OCI-LY1 (cell line): ENCODE data around the gene GRM7.

Experiments used
- H2AFZ ChIP-seq: fragments of 200-600 bp; sonication (generic), shearing (Covaris generic); 2 replicates; pipeline ENCODE4 v1.6.0; 2014; ENCODE audit warnings: antibody characterized with exemption, mild to moderate bottlenecking, low read length
- H3F3A ChIP-seq: fragments of 200-600 bp; sonication (generic), shearing (Covaris generic); 2 replicates; pipeline ENCODE4 v1.6.0; 2014; ENCODE audit warnings: mild to moderate bottlenecking, antibody characterized with exemption, low read length, moderate library complexity; ENCODE audit not compliant: insufficient read depth
- H3K27ac ChIP-seq: fragments of 200-600 bp; sonication (generic); 2 replicates; pipeline ENCODE4 v1.5.1; 2014; ENCODE audit warnings: low read length, mixed run types, mild to moderate bottlenecking, low read depth; ENCODE audit not compliant: poor library complexity, severe bottlenecking
- H3K27me3 ChIP-seq: fragments of 200-600 bp; sonication (generic); 2 replicates; pipeline ENCODE4 v1.6.0; 2014; ENCODE audit warnings: antibody characterized with exemption, mild to moderate bottlenecking, low read length, moderate library complexity; ENCODE audit not compliant: insufficient read depth
- H3K36me3 ChIP-seq: fragments of 200-600 bp; sonication (generic); 2 replicates; pipeline ENCODE4 v1.6.1; 2014; ENCODE audit warnings: mild to moderate bottlenecking, antibody characterized with exemption, low read length, moderate library complexity, mixed read lengths; ENCODE audit not compliant: insufficient read depth
- H3K4me1 ChIP-seq: fragments of 200-600 bp; sonication (generic); 2 replicates; pipeline ENCODE4 v1.5.1; 2014; ENCODE audit warnings: mild to moderate bottlenecking, low read length, moderate library complexity; ENCODE audit not compliant: insufficient read depth, severe bottlenecking
- H3K4me2 ChIP-seq: fragments of 200-600 bp; sonication (generic), shearing (Covaris generic); 2 replicates; pipeline ENCODE4 v1.6.1; 2014; ENCODE audit warnings: low read length
- H3K4me3 ChIP-seq: fragments of 200-600 bp; sonication (generic); 2 replicates; pipeline ENCODE4 v1.5.1; 2014; ENCODE audit warnings: low read length, low read depth, mild to moderate bottlenecking, mixed read lengths; ENCODE audit not compliant: poor library complexity, severe bottlenecking
- H3K79me2 ChIP-seq: fragments of 200-600 bp; shearing (Covaris generic); 2 replicates; pipeline ENCODE4 v1.6.1; 2016; ENCODE audit warnings: mixed run types, low read length, mixed read lengths; ENCODE audit not compliant: insufficient read depth
- H3K9ac ChIP-seq: fragments of 200-600 bp; sonication (generic), shearing (Covaris generic); 2 replicates; pipeline ENCODE4 v1.6.1; 2014; ENCODE audit warnings: mild to moderate bottlenecking, low read length, mixed read lengths
- H3K9me2 ChIP-seq: fragments of 200-600 bp; sonication (generic), shearing (Covaris generic); 2 replicates; pipeline ENCODE4 v1.6.1; 2014; ENCODE audit warnings: low read depth, mild to moderate bottlenecking, low read length, mixed read lengths
- H3K9me3 ChIP-seq: fragments of 200-600 bp; shearing (Covaris generic); 2 replicates; pipeline ENCODE4 v1.6.1; 2014; ENCODE audit warnings: low read length, mixed read lengths
- H4K20me1 ChIP-seq: fragments of 200-600 bp; sonication (generic), shearing (Covaris generic); 2 replicates; pipeline ENCODE4 v1.6.0; 2016; ENCODE audit warnings: mild to moderate bottlenecking, low read length; ENCODE audit not compliant: insufficient read depth
- CTCF ChIP-seq: fragments of 200-600 bp; sonication (generic), shearing (Covaris generic); IDR thresholded peaks from 2 replicates; pipeline ENCODE4 v1.5.1; 2017; ENCODE audit warnings: mild to moderate bottlenecking, antibody characterized with exemption, low read length, moderate library complexity, mixed read lengths
- EZH2 ChIP-seq: fragments of 200-600 bp; sonication (generic), shearing (Covaris generic); IDR thresholded peaks from 2 replicates; pipeline ENCODE4 v1.8.0; 2017; ENCODE audit warnings: borderline replicate concordance, mixed run types, mild to moderate bottlenecking, antibody characterized with exemption, low read length, moderate library complexity, mixed read lengths

GRM7 gene

GRCh38 chr3:7292362-7292761 is 431.4 kb downstream of the GRM7 start:
- Histone ChIP-seq H3K27me3 (no peaks in the 10 kb centered on the region), H3K4me2 (no peak overlapping the region), H3K4me3 (no peak overlapping the region), H3F3A (no peaks in the 10 kb centered on the region), H3K4me1 (no peaks in the 10 kb centered on the region), H3K36me3 (no peaks in the 10 kb centered on the region), H3K27ac (no peak overlapping the region), H4K20me1 (no peaks in the 10 kb centered on the region), H2AFZ (no peak overlapping the region), H3K79me2 (no peaks in the 10 kb centered on the region), H3K9me3 (no peaks in the 10 kb centered on the region), H3K9ac (no peak overlapping the region), H3K9me2 (no peaks in the 10 kb centered on the region)
- TF ChIP-seq CTCF: no peak
- TF ChIP-seq EZH2: no peak

GRCh38 chr3:7293286-7293685 is 432.4 kb downstream of the GRM7 start:
- no peak overlapping the region for H3K27ac ChIP-seq
- no peaks in the 10 kb centered on the region for H3K79me2 ChIP-seq
- no peaks in the 10 kb centered on the region for H4K20me1 ChIP-seq
- no peak overlapping the region for H3K4me2 ChIP-seq
- no peak for TF ChIP-seq EZH2
- no peak for TF ChIP-seq CTCF
- no peaks in the 10 kb centered on the region for H3F3A ChIP-seq
- no peaks in the 10 kb centered on the region for H3K36me3 ChIP-seq
- H3K9ac ChIP-seq: no peak overlapping the region
- no peak overlapping the region for H3K4me3 ChIP-seq
- no peaks in the 10 kb centered on the region for H3K9me2 ChIP-seq
- no peaks in the 10 kb centered on the region for H3K4me1 ChIP-seq
- no peaks in the 10 kb centered on the region for H3K9me3 ChIP-seq
- H2AFZ ChIP-seq: no peak overlapping the region
- no peaks in the 10 kb centered on the region for H3K27me3 ChIP-seq

DNA sequence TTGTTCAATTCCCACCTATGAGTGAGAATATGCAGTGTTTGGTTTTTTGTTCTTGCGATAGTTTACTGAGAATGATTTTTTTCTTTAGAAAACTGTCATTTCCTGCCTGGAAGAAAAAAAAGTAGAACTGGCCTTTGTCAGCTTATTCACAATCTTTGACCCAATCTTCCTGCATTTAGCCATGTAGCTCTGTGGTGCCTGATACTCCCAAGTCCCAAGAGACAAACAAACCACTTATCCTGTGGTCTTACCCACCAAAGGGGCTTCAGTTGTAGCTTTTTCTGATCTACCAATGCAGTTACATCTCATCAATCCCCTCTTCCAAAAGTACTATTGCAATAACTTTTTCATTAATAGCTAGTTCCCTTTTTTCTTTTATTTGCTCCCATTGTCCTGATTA is 444.6 kb downstream of the GRM7 start:
- Histone ChIP-seq H3K9me3 (no peaks in the 10 kb centered on the region), H3K4me1 (no peaks in the 10 kb centered on the region), H3K9ac (no peak overlapping the region), H3K27me3 (no peaks in the 10 kb centered on the region), H3K36me3 (no peaks in the 10 kb centered on the region), H3F3A (no peaks in the 10 kb centered on the region), H4K20me1 (no peaks in the 10 kb centered on the region), H3K27ac (no peak overlapping the region), H3K4me3 (no peak overlapping the region), H3K9me2 (no peaks in the 10 kb centered on the region), H3K4me2 (no peak overlapping the region), H2AFZ (no peak overlapping the region), H3K79me2 (no peaks in the 10 kb centered on the region)
- no peak for TF ChIP-seq EZH2

DNA sequence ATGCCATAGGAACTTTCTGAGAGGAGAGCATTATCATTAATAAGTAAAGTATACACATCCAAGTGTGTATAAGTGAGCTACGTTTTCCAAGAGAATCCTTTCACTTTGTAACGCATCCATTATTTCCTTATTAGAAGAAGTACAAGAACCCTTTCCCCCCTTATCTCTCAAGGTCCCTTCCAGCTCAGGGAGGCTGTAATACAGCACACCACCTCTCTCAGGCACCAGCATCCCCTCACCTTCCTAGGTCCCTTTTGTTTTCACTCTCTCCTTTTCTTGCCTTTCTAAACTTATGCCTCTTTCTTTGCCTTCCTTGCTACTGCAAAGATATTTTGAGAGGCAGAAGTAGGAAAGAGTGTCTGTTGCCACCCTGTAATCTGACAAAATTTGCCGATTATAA is 446.0 kb downstream of the GRM7 start:
- TF ChIP-seq CTCF: no peak
- no peak for TF ChIP-seq EZH2
- H2AFZ ChIP-seq: no peak overlapping the region
- no peaks in the 10 kb centered on the region for H3K79me2 ChIP-seq
- H3F3A ChIP-seq: no peaks in the 10 kb centered on the region
- no peaks in the 10 kb centered on the region for H3K4me1 ChIP-seq
- no peaks in the 10 kb centered on the region for H3K27me3 ChIP-seq
- no peak overlapping the region for H3K4me2 ChIP-seq
- H3K27ac ChIP-seq: no peak overlapping the region
- no peaks in the 10 kb centered on the region for H4K20me1 ChIP-seq
- no peak overlapping the region for H3K4me3 ChIP-seq
- no peaks in the 10 kb centered on the region for H3K9me2 ChIP-seq
- no peaks in the 10 kb centered on the region for H3K9me3 ChIP-seq
- H3K36me3 ChIP-seq: no peaks in the 10 kb centered on the region
- no peak overlapping the region for H3K9ac ChIP-seq
